Fibroblast of lung (primary cell): ENCODE measurements around the gene MLKL. TPM values are rescaled to one million over a fixed set of nuclear protein-coding genes. Genes with fewer than 3 reads are reported as not detected.

Experiments
- DNase-seq, 2 donors: peaks; one replicate each; pipeline versions ENCODE4 v3.0.0 to v3.0.0-alpha.2; 2010; ENCODE audit warnings: low read depth in 2 of 2
- H2AFZ ChIP-seq: 2 replicates; pipeline ENCODE4 v1.5.1; 2012; ENCODE audit warnings: low read length, control low read depth, inconsistent platforms
- H3K27ac ChIP-seq: 2 replicates; pipeline ENCODE4 v1.5.1; 2011; ENCODE audit warnings: low read length, control low read depth; ENCODE audit not compliant: insufficient read depth
- H3K27me3 ChIP-seq: 2 replicates; pipeline ENCODE4 v1.5.1; 2011; ENCODE audit warnings: mild to moderate bottlenecking, low read length; ENCODE audit not compliant: control insufficient read depth, insufficient read depth
- H3K36me3 ChIP-seq: 2 replicates; pipeline ENCODE4 v1.5.1; 2011; ENCODE audit warnings: low read length; ENCODE audit not compliant: control insufficient read depth, insufficient read depth
- H3K4me1 ChIP-seq: 2 replicates; pipeline ENCODE4 v1.5.1; 2011; ENCODE audit warnings: low read length; ENCODE audit not compliant: control insufficient read depth, insufficient read depth; ENCODE audit errors: extremely low read depth
- H3K4me2 ChIP-seq: 2 replicates; pipeline ENCODE4 v1.5.1; 2011; ENCODE audit warnings: low read length, control low read depth; ENCODE audit not compliant: insufficient read depth; ENCODE audit errors: extremely low read depth
- H3K4me3 ChIP-seq, 4 experiments: fragments of 200-600 bp in 1 of 4; sonication (generic) in 1 of 4; replicated peaks in 1 of 4; 2 replicates each; pipeline ENCODE4 v1.5.1; 2011 to 2016; ENCODE audit warnings: low read length in 4 of 4, low read depth in 3 of 4, mild to moderate bottlenecking in 3 of 4, control low read depth in 2 of 4, inconsistent platforms in 1 of 4, mixed read lengths in 1 of 4; ENCODE audit not compliant: insufficient read depth in 1 of 4; ENCODE audit errors: control extremely low read depth in 1 of 4
- H3K79me2 ChIP-seq: 2 replicates; pipeline ENCODE4 v1.5.1; 2012; ENCODE audit warnings: mild to moderate bottlenecking, low read length, inconsistent platforms; ENCODE audit not compliant: control insufficient read depth, insufficient read depth
- H3K9ac ChIP-seq: 2 replicates; pipeline ENCODE4 v1.5.1; 2011; ENCODE audit warnings: mild to moderate bottlenecking, low read length, control low read depth; ENCODE audit not compliant: insufficient read depth
- H3K9me3 ChIP-seq: 2 replicates; pipeline ENCODE4 v1.5.1; 2012; ENCODE audit warnings: low read depth, low read length; ENCODE audit not compliant: control insufficient read depth, insufficient read depth
- H4K20me1 ChIP-seq: 2 replicates; pipeline ENCODE4 v1.5.1; 2011; ENCODE audit warnings: low read length; ENCODE audit not compliant: control insufficient read depth, insufficient read depth; ENCODE audit errors: extremely low read depth
- CTCF ChIP-seq, 2 donors: IDR thresholded peaks in 1 of 2; conservative IDR thresholded peaks in 1 of 2; 1 replicate in 1 of 2; 2 replicates in 1 of 2; pipeline ENCODE4 v1.5.1; 2011 to 2012; ENCODE audit warnings: low read length in 2 of 2, control low read depth in 1 of 2, inconsistent platforms in 1 of 2, low read depth in 1 of 2, mild to moderate bottlenecking in 1 of 2
- EZH2 ChIP-seq: IDR thresholded peaks from 2 replicates; pipeline ENCODE4 v1.5.1; 2012; ENCODE audit warnings: low read length, control low read depth, mild to moderate bottlenecking; ENCODE audit errors: missing control alignments
- polyA plus RNA-seq, 2 donors: library from polyadenylated mRNA; depleted of rRNA in 1 of 2; stranded (reverse) in 1 of 2; unstranded in 1 of 2; fragments of >200 nt; gene quantifications; 2 replicates each; pipeline ENCODE4 v1.2.1, GENCODE V29; 2011 to 2012; ENCODE audit warnings: missing spikeins in 1 of 2
- total RNA-seq: library from RNA; depleted of rRNA; stranded (reverse); fragments of >200 nt; gene quantifications from 2 replicates; pipeline ENCODE4 v1.2.1, GENCODE V29; 2014

The MLKL gene
- total and polyA plus RNA-seq, 2 donors (not counting 1 experiment from before 2014, with no cell fraction given), result 4.8 to 5.8 TPM

GRCh38 chr16:74713876-74714275, 13.2 kb upstream of the MLKL start:
- Histone ChIP-seq H3K9me3 (no peaks in the 10 kb centered on the region), H2AFZ (no peak overlapping the region), H3K9ac (no peak overlapping the region), H3K4me3 (no peak overlapping the region), H3K4me2 (no peak overlapping the region), H3K36me3 (no peaks in the 10 kb centered on the region), H4K20me1 (peaks cover 2% of the 10 kb centered on the region), H3K79me2 (no peaks in the 10 kb centered on the region), H3K27ac (no peak overlapping the region), H3K4me1 (no peaks in the 10 kb centered on the region), H3K27me3 (peaks cover 2% of the 10 kb centered on the region)
- TF ChIP-seq EZH2, result no peak
- no peak for TF ChIP-seq CTCF (conservative IDR thresholded peaks at IDR 0.05 in 1 of 2, IDR thresholded peaks at IDR 0.05 in 1 of 2; ENCODE audit: low read depth in 1 of 2, low read length in 2 of 2)
- no peak for DNase-seq

- H3K27ac ChIP-seq, result no peak overlapping the region
- no peak for TF ChIP-seq CTCF (conservative IDR thresholded peaks at IDR 0.05 in 1 of 2, IDR thresholded peaks at IDR 0.05 in 1 of 2; ENCODE audit: low read depth in 1 of 2, low read length in 2 of 2)
- no peak for TF ChIP-seq EZH2
- peaks cover 2% of the 10 kb centered on the region for H4K20me1 ChIP-seq
- H3K4me2 ChIP-seq, result no peak overlapping the region
- no peaks in the 10 kb centered on the region for H3K79me2 ChIP-seq
- DNase-seq, result no peak
- H3K4me3 ChIP-seq, result no peak overlapping the region
- H3K36me3 ChIP-seq, result no peaks in the 10 kb centered on the region
- H3K27me3 ChIP-seq, result peaks cover 2% of the 10 kb centered on the region
- H3K9ac ChIP-seq, result no peak overlapping the region
- no peaks in the 10 kb centered on the region for H3K4me1 ChIP-seq
- H2AFZ ChIP-seq, result no peak overlapping the region
- H3K9me3 ChIP-seq, result no peaks in the 10 kb centered on the region
Observed at GRCh38 chr16:74713325-74713724, 12.7 kb upstream of the MLKL start.

- TF ChIP-seq EZH2 (no peak), CTCF (conservative IDR thresholded peaks at IDR 0.05 in 1 of 2, IDR thresholded peaks at IDR 0.05 in 1 of 2; ENCODE audit: low read depth in 1 of 2, low read length in 2 of 2) (no peak)
- Histone ChIP-seq H3K27me3 (peaks cover 4% of the 10 kb centered on the region), H3K27ac (no peak overlapping the region), H3K4me2 (no peak overlapping the region), H3K4me1 (no peaks in the 10 kb centered on the region), H3K9me3 (no peaks in the 10 kb centered on the region), H3K4me3 (no peak overlapping the region), H3K36me3 (no peaks in the 10 kb centered on the region), H2AFZ (no peak overlapping the region), H3K9ac (no peak overlapping the region), H4K20me1 (peaks cover 2% of the 10 kb centered on the region), H3K79me2 (no peaks in the 10 kb centered on the region)
- no peak for DNase-seq
Observed at GRCh38 chr16:74711938-74712337, 11.3 kb upstream of the MLKL start.
